Stimulated activated CD8-positive, alpha-beta memory T cell treated with anti-CD3 and anti-CD28 coated beads, Interleukin-7, amount 100 ng/mL, for 4 hours (primary cell): ENCODE data around the gene HCN2.

ENCODE experiments used
- DNase-seq, 2 donors: peaks; one replicate each; pipeline ENCODE4 v3.0.0-alpha.2; 2020; ENCODE audit warnings: low read depth in 2 of 2

Gene HCN2

GRCh38 chr19:656751-657559 lies 67.3 kb downstream of the HCN2 start:
- no peak for DNase-seq

DNA sequence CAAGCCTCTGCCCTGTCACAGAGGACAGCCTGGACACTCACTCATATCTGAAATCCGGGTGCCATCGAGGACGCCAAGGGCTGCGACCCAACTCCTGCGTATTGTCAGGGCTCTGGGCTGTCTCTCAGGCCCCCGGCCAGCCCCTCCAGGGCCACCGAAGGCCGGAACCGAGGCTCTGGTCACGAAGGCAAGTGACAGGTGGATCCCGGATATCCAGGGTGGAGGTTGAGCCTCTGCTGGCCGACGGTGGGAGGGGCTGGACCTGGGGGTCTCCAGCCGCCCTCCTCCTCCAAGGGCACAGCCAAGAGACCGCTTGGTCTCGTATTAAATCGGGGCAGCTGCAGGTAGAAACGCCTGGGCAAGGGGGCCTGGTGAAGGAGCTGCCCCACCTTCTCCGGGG lies 67.9 kb downstream of the HCN2 start:
- DNase-seq, result no peak

DNA sequence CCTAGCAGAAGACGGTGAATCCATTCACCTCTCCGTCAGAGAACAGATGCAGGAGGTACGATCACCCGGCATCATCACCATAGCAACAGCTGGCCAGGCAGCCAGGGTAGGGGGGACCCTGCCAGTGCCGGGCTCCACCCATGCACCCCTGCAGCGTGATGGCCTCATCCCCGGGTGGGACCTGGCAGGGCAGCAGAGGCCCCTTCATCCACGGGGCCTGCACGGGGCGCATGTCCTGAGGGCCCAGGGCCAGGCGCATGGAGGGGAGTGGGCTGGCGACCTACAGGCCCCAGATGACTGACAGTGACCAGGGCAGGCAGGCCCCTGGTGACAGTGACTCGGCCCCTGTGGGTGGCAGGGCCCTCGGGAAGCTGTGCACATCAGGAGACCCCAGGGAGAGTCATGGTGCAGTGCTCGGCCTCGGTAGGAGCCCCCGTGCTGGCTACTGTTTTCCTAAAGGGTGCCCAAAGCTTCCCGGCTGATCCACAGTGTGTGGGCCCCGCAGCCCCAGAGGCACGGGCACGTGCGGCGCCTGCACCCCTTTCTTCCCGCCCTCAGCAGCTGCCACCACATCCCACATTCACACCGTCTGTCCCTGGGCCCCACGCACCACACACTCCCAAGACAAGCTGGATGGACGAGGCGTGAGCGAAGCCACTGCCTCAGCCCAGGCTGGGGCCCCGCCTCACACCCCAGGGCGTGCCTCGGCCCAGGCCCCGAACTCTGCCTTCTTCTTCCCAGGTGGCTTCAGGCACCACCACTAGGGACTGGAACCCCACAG lies 68.6 kb downstream of the HCN2 start:
- no peak for DNase-seq

- peak in 1 of 2 donors; percentile 59 for DNase-seq
These were observed 69.5 kb downstream of the HCN2 start for GRCh38 chr19:658916-659839.

DNA sequence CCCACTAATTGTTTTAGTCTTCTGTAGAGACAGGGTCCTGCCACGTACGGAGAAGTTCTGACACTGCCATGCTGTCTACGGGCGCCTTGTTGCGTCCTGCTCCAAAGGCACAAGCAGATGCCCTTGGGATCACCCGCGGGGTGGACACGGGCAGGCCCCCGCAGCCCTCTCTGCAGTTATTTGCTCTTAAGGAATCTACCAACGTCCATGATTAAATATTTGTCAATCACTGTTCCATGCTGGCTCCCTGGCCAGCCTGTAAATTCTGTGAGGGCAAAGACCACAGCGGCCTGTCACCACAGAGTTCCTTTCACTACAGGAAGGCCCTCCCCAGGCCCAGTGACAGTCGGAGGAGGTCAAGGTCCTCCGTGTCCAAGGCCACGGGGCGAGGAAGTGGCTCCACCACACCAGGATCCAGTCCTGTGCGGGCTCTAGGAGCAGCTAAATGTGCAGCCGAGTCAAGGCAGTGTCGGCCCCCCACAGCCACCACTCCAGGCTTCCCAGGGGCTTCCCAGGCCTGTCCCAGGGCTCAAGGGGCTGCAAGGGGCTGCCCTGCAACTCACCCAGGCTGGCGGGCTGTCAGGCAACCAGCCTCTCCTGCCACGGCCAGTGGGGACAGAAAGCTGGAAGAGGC lies 71.2 kb downstream of the HCN2 start:
- no peak for DNase-seq

DNA sequence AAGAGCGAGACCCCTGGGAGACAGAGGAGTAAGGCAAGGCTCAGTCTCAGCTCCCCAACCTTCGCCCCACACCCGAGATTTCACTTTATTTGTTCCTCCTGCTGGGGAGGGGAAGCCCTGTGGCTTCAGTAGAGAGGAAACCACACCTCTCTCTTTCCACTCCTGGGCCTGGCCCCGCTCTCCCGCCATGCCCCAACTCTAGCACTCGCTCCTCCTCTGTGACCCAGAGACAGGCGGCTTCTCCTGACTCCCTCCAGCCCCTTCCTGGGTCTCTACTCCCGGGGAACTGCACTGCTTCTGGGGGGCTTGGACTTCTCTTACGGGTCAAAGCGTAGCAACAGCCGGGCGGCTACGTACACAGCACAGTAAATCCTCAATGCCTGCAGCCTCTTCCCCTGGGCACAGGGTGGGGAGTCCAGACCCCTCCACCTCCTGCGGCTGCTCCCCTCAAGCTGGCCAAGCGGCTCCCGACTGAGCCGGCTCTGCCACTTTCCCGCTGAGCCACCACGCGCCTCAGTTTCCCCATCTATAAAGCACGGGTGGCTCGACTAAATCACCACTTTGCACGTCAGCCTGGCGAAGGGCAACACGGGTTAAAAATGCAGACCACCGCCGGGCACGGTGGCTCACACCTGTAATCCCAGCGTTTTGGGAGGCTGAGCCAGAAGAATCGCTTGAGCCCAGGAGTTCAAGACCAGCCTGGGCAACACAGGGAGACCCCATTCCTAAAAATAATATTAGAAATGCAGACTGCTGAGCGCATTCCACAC lies 71.9 kb downstream of the HCN2 start:
- peak; percentile 44 to 59 for DNase-seq

DNA sequence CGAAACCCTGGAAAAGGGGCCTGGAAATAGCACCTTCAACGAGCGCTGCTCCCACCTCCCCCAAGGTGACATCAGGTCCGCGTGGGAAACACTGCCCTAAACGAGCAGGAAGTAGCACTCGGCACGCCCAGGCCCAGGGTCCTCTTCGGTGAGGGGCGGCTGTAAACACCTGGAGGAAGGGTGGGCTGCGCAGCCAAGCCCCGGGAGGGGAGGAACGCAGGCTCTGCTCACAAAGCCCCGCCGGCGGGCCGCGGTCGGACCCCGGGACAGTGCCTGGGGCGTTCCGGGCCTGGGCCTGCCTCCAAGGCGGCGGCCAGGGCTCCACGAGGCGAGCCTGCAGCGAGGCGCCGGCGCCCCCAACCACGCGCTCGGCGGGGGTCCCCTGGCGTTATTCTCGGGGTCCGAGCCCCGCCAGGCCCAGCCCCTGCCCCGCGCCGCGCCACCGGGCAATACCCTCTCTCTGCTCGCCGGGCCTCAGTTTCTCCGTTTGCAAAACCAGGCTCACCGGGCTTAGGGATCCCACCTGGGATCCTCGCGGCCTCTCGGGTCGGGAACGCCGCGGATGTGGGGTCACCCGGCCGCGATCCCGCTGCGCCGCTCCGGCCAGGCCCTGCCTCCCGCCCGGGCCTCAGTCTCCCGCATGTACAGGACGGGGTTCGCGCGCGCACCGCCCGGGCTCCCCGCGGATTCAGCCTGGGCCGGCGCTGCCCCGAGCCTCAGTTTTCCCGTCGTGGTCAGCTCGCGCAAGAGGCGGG lies 72.7 kb downstream of the HCN2 start:
- DNase-seq, result peak; percentile 67 to 73

DNA sequence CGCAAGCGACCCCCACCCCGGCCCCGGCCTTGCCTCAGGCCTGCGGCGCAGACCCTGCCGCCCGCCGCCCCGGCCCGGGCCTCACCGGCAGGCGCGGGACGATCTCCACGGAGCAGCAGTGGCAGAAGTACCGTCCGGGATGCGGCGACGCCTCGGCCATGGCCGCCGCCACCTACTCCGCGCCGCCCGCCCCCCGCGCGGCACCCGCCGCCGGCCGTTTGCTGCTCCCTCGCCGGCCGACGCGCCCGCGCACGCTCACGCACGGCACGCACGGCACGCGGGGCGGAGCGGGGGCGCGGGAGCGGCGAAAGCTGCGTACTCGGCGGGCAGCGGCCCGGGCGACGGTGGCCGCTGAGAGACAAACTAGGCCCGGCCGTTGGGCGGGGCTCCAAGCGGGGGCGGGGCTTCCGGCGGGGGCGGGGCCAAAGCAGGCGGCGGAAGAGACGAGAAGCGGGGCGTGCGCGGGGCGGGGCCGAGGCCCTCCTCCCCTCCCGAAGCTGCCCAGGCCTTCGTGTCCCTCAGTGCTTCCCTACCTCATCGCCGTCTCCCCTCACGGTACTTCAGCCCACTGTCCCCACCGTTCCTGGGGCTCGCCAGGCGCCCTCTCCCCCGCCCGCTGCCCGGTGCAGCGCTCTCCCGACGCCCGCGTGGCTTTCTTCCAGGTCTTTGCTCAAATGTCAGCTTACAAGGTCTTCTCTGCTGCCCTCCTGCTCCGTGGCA lies 73.4 kb downstream of the HCN2 start, which contains the start of gene RNF126:
TSS of gene RNF126 (minus strand) at position 253 of the 720 bp plus-strand sequence. CDS start at position 160, 93 bp downstream.
- DNase-seq, result peak; percentile 87 to 93

GRCh38 chr19:663682-664117 lies 74.0 kb downstream of the HCN2 start:
- DNase-seq, result no peak

- DNase-seq, result peak; percentile 61 to 65
These were observed 75.3 kb downstream of the HCN2 start for GRCh38 chr19:664913-665443.
